RKO (cell line): ENCODE data around the gene TENM4.
"Not testable (repeated sequence)": the region's sequence is repeated elsewhere in the genome, so short reads cannot be mapped to it uniquely, and the experiment has no call there.

Experiments
- DNase-seq: peaks from one replicate; pipeline ENCODE4 v3.0.0-alpha.2; 2016; ENCODE audit warnings: low spot score

The TENM4 gene

DNA sequence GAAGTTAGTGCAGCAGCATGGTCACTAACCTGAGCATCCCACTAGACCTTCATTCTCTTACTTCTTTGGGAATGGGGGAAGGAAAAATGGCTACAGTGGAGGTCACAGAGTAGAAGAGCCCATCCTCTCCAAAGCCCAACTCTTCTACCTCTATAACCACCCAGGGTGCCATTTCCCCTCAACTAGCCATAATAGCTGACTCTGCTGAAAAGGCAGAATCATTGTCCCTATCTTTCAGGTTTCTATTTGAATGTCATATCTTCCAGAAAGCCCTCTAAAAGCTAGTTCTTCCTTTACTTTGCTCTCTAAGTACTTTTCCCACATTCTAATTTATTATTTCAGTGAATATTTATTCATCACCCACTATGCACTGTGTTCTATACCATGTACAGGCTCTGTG lies 421.6 kb downstream of the TENM4 start:
- no peak for DNase-seq

DNA sequence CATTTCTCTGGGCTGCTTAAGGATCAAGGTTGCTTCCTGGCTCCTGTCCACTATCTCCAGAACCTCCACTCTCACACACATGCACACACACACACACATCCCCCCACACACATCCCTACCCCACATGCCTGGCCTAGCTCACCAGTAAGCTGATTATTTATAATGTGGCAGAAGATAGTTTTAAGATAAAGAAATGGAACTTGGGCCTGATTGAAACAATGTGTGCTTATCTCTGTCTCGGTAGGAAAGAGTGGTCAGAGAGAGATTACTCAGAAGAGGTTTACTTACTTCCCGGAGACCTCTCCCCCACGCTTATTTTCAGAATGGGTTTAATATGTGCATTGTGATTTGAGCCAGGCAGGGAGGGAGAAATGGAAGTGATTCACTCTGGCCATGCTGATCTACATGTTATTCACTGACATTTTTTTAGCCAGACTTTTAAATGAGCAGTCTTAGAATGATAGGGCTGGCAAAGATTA lies 422.4 kb downstream of the TENM4 start:
- no peak for DNase-seq

DNA sequence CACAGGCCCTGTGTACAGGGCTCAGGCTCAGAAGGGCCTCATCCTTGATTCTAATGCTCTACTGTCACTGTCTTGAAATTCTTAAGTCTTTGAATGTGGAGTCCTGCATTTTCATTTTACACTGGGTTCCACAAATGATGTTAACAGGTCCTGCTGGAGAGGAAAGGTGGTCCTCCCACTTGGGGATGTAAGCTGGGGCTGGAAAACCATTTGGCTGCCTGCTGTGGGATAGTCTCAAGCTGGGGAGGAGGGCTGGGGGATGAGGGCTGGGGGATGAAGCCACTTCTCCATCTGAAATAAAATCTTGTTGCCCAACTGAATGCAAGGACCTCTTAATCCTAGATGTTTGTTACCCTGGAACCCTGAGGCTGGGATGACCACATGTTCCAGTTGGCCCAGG lies 423.0 kb downstream of the TENM4 start:
- DNase-seq: no peak

DNA sequence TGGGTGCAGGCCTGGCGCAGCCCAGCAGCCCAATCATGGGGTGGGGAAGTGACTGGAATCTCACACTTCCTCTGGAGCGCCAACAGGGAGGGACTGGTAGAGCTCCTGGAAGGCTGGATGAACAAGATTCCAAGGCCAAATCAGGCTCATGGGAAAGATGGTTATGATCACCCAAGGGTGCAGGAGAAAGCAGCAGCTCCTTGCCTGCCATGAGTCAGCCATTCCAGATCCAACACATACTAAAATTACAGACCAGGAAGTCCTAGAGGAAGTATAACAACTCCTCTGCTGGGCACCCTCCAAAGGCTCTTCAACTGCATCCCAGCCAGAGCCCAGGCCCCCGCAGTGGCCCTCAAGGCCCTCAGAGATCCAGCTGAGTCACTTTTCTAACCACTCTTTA lies 427.3 kb downstream of the TENM4 start:
- no peak for DNase-seq

DNA sequence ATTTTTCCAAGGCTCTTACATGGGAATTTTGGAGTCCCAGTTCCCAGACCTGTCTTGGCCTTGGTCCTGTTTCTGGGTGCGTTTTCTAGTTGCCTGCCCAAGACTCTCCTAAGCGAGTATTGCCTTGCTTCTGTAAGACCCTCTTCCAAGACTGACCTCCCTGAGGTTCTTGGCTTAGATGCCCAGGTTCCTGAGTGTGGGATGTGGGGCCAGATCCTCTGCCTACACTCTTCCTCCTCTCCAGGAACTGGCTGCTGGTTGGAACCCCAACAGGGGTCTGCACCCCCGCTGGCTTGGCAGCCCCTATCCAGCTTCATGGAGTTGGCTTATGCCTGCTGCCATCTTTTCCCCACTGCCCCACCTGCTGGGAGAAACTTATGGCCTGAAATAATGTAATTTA lies 429.5 kb downstream of the TENM4 start:
- DNase-seq: no peak

DNA sequence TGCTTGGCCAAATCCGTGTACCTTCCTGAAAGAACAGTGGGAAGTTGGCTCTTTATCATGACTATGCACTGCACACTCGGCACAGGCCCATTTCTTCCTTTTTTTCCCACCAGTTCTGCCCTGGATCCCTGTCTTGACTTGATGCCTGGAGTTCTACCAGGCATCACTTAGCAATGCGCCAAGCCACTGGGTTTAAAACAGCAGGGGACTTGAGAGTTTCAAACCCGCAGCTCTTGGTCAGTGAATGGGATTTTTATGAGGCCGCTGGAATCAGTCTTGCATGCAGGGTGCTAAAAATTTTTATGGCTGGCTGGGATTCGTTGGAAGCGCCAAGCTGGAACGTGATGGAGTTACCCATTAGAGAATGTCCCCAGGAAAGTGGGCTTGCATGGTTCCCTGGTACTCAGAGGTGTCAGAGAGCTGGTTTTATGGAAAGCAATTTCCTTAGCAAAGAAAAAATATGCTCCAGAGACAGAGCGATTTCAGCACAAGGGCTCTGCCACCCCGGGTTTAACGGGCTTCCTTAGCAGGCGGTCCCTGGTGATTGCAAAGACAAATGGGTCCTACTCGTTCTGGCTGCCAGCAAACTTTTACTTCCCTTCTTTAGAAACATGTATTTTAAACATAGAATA lies 432.9 kb downstream of the TENM4 start:
- DNase-seq: no peak

DNA sequence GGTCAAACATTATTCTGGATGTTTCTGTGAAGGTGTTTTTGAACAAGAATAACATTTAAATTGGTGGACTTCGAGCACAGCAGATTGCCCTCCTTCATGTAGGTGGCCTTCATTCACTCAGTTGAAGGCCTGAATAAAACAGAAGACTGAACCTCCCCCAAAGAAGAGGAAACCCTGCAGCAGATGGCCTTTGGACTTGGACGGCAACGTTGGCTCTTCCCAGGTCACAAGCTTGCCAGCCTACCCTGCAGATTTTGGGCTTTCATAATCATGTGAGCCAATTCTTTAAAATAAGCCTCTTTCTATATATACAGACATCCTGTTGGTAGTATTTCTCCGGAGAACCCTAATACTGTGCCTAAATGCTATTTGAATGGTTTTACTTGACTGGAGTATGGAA lies 434.0 kb downstream of the TENM4 start:
- no peak for DNase-seq

DNA sequence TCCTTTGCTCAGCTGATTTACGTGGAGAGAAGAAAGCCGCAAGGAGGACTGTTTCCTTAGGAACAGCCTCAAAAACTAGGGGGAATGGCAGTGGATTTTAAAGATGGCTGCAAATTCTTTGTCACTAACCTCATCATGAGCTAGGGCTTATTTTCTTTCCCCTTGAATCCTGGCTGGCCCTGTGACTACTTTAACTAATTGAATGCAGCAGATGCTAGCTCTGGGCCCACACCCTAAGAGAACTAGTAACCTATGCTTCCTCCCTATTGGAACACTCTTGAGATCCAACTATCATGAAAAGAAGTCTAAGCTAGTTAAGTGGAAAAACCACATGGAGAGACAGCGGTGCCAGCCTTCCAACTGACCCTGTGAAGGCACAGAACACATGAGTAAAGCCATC lies 444.8 kb downstream of the TENM4 start:
- DNase-seq: no peak

DNA sequence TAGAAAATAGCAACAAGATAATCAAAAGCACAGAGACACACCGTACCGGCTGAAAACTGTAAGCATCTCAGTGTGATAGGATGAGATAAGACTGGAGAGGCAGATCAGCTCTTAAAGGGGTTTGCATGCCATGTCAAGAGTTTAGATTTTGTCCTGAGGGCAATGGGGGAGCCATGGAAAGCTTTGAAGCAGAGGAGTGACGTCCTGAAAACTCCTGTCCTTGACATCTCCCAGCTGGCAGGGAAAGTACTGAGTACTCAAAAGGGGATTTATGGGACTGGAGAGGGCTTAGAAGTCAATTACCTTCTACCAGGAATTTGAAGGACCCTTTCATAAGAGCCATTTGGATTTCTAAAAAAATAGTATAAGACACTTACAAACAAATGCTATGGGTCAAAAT lies 445.7 kb downstream of the TENM4 start:
- DNase-seq: no peak

DNA sequence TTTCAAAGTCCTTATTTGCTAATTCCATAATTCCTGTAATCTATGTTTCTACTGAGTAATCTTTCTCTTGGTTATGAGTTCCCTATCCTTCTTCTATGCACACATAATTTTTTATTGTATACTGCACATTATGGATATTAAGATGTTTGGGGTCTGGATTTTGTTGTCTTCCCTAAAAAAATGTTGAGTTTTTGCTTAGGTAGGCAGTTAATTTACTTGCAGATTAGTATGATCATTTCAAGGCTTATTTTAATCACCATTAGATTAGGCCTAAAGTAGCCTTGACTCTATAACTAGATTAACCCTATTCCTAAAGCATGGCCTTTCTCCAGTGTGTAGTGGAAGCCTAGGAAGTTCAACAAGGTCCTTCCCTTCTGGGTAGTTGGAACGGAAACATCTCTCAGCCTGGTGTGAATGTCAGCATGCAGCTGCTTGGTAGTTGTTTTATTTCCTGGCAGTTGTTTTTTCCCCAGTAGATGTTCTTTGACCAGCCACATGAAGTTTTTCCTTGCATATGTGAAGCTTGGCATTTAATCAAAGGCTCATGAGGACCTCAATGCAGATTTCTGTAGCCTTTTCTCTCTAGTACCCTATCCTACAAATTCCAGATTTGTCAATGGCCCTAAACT lies 446.9 kb downstream of the TENM4 start:
- DNase-seq: no peak

DNA sequence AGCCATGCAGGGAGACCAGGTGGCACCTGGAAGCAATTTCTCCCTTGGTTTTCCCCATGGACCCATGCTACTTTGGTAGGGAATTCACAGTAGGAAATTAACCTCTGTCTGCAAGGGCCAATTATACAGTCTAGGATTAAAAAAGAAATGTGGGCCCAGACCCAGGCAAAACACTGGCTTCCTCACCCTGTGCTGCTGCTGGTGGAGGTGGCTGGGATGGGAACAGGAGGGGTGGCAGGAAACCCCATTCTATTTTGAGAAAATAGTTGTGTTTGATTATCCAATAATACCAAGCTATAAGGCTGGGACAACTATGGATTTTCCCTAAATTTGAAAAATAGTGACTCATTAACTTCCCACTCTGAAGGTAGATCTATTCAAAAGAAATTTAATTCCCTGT lies 449.1 kb downstream of the TENM4 start:
- no peak for DNase-seq

DNA sequence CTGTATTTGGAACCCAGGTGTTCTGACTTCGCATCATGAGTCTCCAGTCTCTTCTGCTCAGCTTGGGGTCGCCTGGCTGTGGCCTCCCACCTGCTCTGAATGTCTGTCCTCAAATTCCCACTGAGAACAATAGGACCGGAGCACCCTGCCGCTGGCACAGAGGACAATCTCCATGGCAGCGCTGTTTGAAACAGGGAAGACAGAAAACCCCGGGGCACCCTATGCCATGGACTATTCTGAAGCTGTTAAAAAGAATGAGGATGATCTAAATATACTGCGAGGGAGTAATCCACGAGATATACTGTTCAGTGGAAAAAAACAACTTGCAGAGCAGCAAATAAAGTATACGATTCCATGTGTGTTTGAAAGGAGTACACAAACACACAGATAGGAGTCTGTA lies 450.6 kb downstream of the TENM4 start:
- no peak for DNase-seq

DNA sequence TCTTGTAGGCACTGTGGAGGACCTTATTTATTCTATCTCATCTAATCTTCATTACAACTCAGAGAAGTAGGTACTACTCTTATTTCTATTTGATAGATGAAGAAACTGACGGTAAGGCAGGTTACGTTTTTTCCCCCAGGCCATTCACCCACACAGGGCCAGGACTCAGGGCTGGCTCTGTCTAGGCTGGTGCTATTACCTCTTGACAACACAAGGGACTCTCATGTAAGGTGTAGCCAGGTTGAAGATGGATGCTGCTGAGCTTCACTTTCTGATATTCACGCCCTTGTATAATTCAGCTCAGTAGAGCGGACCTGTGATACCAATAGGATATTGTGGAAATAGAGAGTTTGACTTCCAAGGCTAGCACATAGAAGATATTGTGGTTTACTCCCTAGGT lies 453.1 kb downstream of the TENM4 start:
- DNase-seq: no peak

DNA sequence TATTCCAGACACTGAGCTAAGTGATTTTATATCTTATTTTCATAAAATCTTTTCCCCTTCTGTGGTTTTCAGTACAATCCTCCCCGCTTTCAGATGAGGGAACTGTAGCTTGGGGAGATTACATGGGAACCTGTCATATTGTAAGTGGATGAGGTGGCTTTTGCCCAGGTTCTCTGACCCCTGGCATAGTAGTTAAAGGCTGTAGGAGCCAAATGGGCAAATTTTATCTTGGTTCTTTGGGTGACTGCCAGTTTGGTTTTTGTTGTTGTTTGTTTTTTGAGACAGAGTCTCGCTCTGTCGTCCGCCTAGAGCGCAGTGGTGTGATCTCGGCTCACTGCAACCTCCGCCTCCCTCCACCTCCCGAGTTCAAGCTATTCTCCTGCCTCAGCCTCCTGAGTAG lies 454.5 kb downstream of the TENM4 start:
- DNase-seq: no peak

DNA sequence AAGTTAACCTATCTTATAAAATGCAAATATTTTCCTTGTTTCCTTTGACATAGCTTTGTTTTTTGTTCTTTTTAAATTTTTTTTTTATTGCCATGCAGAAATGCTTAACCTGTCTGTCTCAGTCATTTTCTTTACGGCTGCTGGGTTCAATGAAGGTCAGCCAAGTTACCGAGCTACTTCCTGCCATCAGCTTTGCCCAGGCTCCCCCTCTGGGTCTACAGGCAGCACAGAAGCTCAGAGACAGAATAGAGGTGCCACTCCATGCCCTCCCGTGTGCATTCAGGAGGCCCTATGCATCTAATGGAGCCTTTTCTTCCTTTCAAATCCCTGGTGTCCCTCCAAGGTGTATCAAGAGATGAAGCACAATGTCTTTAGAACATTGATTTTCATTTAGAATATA lies 455.2 kb downstream of the TENM4 start:
- DNase-seq: no peak

DNA sequence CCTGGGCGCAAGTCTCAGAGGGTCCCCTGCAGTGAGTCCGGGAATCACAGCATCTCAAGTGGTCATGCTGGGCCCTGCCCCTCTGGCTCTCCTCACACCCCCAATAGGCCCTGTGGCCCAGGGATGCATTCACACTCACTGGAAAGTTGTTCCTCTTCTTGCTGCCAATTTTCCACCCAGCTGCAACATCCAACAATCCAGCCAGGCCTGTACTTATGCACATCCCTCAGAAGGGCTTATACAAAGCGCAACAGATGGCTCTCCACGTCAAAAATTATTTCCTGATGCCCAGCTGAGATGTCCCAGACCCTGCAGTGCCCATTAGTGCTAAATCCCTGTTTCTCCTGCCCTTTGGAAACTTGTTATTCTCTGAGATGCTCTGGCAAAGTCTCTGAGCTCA lies 458.4 kb downstream of the TENM4 start:
- DNase-seq: no peak

DNA sequence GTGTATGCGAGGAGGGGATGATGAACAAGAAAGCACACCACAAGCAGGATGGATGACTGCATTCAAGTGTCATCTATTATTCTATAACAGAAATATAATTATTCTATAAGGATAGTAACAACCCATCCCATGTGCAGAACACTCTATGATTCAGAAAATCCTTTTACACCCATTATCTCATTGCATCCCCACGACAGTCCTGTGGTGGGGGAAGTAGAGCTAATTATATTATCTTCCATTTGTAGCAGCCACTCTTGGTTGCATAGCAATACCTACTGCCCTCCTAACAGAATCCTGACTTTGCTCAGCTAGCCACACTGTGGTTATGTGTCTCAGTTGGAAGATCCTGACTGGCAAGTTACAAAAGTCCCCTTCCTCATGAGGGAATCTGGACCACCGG lies 459.7 kb downstream of the TENM4 start:
- no peak for DNase-seq

DNA sequence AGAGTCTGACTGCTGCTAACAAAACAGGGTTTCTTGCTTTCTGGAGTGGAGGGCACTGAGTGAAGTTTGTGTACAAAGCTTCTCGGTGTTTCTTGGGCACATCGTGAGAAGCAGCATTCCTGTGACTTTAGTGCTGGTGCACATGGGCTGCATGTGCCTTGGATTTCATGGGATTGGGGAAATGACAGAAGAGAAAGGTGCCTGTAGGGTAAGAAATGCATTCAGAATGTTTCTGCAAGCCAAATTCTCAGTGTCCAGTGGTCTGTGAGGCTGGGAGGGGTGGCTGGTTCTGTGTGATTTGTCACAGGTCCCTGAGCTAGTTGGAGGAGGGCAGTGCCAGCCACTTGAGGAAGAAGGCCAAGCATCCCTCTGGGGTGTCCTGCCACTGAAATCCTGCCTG lies 462.0 kb downstream of the TENM4 start:
- no peak for DNase-seq

DNA sequence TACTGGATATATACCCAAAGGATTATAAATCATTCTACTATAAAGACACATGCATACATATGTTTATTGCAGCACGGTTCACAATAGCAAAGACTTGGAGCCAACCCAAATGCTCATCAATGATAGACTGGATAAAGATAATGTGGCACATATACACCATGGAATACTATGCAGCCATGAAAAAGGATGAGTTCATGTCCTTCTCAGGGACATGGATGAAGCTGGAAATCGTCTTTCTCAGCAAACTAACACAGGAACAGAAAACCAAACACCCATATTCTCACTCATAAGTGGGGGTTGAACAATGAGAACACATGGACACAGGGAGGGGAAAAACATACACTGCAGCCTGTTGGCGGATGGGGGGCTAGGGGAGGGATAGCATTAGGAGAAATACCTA lies 463.0 kb downstream of the TENM4 start:
- DNase-seq: not testable (repeated sequence)

DNA sequence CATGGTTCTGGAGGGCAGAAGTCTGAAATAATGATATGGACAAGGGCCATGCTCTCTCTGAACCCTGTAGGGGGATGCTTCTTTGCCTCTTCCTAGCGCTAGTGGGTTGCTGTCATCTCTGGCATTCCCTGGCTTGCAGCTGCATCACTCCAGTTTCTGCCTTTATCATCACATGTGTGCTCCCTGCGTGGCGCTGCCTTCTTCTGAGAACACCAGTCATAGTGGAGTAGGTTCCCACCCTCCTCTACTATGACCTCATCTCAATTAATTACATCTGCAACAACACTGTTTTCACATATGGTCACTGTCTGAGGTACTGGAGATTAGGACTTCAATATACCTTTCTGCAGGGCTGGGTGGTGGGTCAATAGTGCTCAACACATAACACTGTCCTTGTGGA lies 463.8 kb downstream of the TENM4 start:
- DNase-seq: no peak

DNA sequence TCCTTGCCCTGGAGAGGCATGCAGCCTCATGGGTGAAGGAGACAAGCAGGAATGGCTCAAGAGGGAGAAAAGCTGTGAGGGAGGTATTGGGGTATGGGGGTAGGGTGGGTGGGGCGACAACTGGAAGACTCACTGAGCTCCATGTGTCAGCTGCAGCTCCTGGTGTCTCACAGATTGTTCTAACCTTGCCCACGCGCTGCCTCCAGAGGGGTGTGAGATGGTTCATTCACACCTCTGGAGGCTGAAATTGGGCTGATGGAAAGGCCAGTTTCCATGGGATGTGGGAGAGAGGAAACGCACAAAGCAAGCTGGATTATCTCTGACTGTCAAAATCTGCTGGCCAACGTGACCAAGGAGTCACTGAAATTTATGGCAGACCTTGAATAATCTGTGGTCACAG lies 465.7 kb downstream of the TENM4 start:
- no peak for DNase-seq

DNA sequence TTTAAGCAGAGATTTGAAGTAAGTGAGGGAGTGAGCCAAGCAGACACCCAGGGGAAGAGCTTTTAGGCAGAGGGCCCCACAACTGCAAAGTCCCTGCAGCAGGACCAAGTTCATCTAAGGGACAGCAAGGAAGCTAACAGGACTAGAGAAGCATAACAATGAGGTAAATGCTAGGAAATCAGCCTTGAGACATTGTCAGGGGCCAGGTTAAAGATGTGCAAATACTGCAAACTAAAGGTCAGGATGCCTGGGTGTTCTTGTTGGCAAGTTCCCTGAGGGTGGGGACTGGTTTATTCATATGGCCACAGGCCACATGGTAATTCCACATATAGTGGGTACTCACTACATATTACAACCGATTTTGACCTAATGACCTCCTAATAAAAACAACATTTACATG lies 467.0 kb downstream of the TENM4 start:
- DNase-seq: no peak

DNA sequence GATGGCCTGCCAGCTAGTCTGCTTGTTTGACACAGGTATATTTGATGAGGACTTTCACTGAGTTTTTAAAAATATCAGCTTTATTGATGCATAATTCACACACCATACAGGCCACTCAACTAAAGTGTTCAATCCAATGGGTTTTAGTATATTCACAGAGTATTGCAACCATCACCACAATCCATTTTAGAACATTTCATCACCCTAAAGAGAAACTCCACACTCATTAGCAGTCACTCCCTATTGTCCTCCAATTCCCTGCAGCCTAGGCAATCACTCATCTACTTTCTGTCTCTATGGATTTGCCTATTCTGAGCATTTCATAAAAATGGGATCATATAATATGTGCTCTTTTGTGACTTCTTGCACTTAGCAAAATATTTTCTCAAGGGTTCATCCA lies 468.2 kb downstream of the TENM4 start:
- DNase-seq: no peak

DNA sequence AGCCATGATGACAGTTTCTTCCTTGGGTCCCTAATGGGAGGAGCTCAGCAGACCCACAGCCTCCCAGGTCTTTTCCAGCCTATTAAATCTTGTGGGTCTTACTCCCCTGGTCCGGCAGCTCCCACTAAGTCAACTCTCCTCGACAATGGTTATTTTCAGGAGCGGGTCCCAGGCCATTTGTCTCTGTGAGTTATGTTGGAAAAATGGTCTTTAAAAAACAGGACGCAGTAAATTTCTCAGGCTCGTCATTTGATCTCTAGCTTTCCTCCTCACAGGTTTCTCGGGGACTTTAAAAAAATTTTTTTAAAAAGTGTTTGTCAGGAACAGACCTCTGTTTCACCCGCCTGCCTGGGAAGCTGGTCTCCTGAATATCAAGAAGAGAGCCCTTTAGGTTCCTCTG lies 468.7 kb downstream of the TENM4 start:
- DNase-seq: no peak
